ENCODE results near the gene MIS12.

MIS12 gene, protein sequence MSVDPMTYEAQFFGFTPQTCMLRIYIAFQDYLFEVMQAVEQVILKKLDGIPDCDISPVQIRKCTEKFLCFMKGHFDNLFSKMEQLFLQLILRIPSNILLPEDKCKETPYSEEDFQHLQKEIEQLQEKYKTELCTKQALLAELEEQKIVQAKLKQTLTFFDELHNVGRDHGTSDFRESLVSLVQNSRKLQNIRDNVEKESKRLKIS

DNA sequence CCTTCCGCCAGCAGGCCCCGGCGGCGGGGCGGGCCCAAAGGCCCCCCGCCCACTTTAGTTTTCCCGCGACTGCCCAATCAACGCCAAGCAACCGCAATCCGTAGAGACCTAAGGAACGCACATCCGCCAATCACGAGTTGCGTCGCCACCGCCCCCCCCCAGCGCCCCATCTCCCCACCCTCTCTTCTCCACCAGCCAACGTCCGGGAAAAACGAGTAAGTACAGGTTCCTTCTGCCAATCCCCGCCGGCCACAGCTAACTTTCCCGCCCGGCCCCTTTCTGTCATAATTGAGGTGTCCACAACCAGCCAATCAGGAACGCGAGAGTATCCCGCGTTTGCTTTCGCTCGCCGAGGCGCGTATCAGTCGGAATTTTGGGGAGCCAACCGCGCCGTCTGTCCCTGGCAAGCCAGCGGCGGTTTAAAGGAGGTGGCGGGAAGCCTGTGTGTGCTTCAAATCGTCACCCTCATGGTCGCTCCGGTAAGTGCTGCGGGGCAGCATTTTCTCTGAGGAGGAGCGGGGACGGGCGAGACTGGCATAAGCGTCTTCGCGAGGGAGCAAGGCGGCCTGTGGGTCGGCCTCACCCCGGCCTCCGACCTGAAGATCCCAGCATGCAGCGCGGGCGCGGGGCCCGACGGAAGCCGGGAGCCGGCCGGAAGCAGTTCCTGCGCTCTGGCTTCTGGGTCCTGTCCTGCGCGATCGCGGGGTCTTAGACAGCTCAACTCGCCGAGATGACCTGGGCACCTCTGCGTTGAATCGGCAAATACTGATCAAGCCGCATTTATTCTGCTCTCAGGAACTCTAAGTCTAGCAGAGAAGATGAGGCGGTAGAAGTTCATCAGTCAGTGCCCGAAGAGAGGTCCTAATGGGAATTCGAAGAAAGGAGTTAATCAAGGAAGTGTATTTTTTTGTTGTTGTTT, at the start of gene MIS12:
MIS12 (plus strand) TSS at position 361 of the 919 bp plus-strand sequence. CDS start 2,297 bp downstream, outside the sequence.
- peak; percentile 99 for DNase-seq (ENCODE audit: low read depth in 2 of 2)

DNA sequence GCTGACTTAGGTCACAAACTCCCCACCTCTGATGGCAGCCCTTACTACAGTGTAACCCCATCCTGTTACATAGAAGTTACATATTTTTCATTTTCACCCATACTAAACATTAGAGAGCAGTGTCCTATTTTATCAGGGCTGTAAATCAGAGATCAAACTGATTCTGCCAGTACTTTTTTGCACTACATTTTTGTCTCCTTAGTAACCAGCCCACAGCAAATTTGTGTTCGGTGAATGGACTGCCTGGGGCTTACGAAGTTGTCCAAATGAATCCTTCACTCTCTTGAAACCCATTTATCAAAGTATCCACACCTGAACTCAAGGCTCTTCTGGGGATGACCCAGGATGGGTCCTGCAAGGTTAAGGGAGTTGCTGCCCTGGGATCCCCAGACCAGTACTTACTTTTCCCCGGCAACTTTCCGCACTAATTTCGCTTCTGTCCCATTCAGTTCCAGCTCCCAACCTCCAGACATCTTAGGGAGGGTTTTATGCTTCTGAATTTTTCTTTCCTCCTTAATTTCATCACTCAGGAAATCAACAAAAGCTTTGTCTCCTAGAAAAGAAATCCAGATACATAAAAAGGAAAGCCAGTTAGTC, 48.5 kb upstream of the MIS12 start:
- no peak for DNase-seq (ENCODE audit: low read depth in 2 of 2)

DNA sequence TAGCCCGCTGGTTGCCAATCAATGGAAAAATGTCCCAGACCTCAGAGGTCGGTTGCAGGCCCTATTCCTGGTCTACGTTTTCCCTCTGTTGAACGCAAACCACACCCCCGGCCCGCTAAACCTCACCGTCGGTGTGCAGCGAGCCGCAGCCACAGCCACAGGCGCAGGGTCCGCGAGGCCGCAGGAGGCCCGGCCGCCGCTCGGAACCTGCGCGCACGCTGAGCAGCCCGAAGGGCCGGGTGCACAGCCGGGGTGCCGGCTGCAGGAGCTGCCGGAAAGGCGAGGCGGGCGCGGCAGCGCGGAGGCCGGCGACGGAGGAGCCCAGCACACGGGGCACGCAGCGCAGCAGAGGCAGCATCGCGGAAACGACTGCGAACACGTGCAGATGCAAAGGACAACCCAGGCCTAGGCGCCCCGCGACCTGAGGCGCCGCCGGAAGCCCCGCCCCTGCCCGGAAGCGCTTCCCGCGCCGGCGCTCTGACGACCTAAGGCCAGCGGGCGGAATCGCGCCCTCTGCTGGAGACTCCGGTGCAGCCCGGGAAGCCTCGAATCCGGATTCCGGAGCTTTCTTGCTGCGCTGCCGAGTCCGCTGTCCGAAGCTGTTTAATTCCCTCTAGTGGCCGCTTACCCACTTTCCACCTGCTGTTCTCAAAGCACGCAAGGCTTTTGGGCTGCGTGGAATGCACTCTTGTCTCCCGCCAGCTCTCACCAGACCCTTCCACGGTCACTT, 47.5 kb upstream of the MIS12 start, which contains the start of gene C1QBP:
C1QBP (minus strand) TSS at position 440 of the 730 bp plus-strand sequence; CDS start at position 358, 82 bp downstream.
- DNase-seq (ENCODE audit: low read depth in 2 of 2) = peak; percentile 65 to 68

DNA sequence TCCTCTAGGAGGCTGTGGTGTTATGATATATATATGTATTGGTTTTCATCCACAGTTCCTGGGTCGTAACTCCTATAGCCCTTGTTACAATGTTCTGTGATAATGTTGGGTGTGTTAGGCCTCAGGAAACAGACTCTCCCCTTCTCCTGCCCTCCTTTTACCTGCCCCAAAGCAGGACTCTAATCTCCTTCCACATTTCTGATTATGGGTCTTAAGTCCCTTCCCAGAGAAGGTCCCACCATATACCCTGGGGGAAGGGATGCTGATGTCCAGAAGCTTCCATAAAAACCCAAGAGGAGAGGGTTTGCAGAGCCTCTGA, 47.0 kb upstream of the MIS12 start:
- no peak for DNase-seq (ENCODE audit: low read depth in 2 of 2)

DNA sequence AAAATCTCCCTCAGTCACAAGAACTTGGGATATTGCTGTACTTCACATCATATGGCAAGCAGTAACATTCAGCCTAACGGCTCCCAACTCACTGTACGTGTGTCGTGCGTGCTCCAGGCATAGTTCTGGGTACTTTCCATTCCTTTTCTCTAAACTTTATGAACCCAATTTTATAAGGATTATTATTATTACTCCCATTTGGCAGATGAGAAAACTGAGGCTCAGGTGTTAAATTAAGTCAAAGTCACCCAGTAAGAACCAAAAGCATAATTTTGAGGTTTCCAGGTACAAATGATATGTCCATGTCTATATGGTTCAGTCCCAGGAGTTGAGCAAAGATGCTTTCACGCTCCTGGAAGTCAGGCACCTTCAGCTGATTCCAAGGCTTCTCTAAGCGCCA, 42.6 kb upstream of the MIS12 start:
- no peak for DNase-seq (ENCODE audit: low read depth in 2 of 2)

DNA sequence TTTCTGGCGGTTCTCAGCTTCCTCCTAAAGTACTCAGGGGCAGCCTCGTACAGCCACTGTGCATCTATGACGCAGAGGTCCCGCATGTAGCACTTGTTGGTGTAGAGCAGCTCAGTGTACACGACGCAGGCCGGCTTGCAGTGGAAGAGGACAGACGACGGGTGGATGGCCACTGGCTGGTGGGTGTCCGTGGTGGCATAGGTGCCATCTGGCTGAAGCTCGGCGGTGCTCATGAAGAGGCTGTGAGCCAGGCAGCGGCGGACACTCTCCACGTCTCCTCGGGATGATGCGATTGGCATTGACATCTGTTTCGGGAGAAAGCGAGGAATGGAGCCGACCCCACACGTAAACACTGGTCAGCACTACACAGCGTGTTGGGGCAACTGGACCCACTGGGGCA, 42.2 kb upstream of the MIS12 start:
- DNase-seq (ENCODE audit: low read depth in 2 of 2) = no peak

DNA sequence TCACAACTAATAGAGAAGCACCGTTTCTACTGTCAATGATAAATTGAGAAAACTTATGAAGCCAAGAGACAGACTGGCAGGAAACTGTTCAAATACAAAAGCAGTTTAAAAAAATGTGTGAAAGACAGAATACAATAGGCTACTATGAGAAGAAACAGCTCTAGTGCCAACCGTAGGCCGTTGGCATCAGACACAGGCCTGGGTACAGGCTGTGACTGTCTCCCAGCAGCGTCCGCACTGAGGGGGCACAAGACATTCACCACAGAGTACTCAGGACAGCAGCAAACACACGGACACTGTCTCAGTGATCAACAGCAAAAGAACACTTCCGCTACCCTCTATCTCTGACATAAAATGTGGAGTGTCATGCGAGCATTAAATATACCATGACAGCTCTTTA, 39.6 kb upstream of the MIS12 start:
- no peak for DNase-seq (ENCODE audit: low read depth in 2 of 2)

DNA sequence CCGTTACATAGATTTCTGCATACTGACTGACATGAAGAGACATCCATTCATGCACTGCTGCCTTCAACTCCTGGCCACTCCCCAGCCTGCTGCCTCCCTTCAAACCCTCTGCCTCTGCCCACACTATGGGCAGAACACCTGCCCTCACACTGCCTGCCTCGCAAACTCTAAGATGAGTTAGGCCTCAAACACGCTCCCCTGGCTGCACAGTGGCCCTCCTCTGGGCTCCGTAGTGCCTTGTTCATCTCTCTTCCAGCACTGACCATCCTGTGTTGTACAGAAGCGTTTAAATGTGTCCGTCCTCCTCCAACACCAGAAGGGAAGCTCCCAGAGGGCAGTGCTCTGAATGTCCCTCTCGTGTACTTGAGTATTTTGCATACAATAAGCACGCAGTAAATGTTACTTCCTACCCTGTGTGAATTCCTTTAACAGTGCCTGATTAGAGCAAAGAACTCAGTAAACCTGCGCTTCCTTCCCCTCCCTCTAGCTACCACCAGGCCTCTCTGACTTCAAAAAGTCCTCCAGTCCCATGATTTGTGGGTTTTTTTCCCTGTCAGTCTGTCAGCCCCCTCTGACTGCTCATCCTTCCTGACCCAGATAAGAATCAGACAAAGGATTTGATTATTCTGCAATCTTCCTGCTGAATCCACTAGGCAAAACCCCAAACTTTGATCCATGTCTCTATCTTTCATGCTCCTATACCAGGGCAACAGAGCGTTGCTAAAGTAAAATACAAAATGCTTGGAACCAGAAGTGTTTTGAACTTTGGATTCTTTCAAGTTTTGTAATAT, 21.5 kb upstream of the MIS12 start:
- DNase-seq (ENCODE audit: low read depth in 2 of 2) = no peak

DNA sequence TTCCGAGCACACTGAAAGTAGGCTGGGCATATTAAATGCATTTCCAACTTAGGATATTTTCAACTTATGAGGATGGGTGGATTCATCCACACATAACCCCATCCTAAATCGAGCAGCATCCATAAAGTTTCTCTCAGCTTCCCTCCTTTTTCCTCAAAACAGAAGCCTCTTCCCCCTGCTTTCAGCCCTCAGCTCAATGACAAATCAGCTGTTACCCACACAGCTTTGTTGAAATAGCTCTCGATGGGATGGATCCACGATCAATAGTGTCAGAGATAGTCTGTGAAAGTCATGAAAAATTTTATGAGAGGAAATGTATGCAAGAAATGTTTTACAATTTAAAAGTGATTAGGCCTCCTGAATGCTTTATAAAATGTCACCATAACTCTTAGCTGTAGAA, 20.1 kb upstream of the MIS12 start:
- DNase-seq (ENCODE audit: low read depth in 2 of 2) = no peak

DNA sequence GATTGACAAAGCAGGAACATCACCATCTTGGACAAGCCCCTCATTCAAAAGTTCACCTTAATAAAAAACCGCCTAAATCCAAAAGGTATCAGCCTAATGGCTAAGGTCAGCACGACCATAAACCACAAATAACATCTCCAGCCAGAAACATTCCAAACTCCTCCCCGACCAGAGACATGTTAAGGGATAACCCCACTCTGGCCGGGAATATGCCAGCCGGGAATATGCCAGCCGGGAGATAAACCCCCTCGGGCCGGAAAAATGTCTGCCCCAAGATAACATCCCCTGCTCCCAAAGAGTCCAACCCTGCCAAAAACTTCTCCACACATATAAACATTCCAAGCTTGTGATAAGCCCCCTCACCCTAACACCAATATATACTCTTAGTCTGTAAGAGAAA, 18.9 kb upstream of the MIS12 start:
- no peak for DNase-seq (ENCODE audit: low read depth in 2 of 2)

DNA sequence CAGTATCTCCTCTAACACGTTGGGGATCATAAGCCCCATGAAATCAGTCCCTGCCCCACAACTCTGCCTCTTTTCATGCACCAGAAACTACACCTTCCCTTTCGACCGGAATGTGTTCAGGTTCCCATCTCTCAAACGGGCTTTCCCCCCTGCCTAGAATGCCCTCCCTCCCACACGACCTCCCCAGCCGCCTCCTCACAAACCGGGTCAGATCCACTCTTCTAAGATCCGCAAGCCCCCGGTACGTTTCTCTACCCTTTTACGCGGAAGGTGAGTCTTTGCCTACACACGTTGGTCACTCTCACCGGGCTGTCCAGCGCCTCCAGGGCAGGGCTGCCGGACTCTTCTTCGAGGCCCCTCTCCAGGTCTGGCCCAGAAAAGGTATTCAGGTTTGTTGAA, 18.3 kb upstream of the MIS12 start:
- DNase-seq (ENCODE audit: low read depth in 2 of 2) = no peak

DNA sequence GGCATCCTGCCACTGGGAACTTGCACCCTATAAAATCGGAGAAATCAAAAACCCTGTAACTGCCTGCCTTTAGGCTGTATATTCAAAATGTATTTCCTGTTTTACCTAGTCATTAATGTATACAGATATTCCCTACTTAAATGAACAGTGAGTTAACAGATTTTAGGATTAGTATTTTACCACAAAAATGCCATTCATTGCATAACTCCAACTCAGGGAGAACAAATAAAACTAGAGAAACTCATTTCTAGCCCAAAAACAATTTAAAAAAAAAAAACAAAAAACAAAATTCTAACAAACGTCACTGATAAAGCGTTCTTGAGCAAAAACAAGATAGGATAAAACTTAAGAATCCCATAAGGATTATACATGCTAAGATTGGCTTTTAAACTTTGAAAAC, 13.9 kb upstream of the MIS12 start:
- no peak for DNase-seq (ENCODE audit: low read depth in 2 of 2)

DNA sequence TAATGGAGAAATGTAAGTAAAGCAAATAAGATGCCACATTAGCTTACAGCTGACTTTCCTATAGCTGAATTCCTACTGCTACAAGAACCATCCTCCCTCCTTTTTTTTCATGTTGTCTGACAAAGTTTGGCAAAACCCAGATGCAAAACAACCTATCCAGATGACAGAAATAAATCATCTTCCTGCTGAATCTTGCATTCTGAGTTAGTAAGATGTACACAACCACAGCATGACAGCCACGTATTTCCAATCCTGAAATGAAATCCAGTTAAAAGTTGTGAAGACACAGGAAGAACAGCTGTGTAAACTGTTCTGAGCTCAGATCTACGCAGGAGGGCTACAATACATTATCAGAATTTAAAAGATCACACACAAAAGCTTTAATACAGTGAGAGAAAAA, 12.5 kb upstream of the MIS12 start:
- DNase-seq (ENCODE audit: low read depth in 2 of 2) = no peak

DNA sequence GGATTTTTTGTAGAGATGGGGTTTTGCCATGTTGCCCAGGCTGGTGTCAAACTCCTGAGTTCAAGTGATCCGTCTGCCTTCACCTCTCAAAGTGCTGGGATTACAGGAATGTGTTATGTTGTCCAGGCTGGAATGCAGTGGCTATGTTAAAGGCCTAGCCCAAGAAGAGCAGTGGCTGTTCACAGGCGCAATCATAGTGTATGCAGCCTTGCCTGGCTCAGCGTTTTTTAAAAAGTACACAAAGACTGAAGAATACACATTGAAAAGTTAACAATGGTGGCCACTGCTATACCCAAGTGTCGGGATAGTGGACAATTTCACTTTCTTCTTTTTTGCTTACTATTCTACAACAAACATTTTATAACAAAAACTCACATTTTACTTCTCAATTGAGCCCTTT, 7.4 kb upstream of the MIS12 start:
- no peak for DNase-seq (ENCODE audit: low read depth in 2 of 2)

DNA sequence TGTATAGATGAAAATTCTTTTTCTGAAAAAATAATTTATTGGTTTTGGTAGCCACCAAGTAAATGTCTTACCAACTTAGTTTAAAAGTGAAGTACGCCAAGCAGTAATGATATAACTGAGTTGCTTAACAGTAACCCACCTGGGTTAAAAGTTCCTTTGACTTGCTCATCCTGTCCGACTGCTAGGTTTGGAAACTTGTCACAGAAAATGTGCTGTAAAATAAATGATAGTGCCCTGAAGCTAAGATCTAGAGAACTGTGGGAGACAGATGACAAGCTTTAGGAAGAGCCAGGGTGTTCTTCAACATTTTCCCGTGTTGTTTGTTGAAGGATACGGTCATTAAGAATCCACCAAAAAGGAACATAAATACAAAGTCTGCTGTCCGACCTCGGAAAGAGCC, 5.4 kb upstream of the MIS12 start:
- DNase-seq (ENCODE audit: low read depth in 2 of 2) = no peak

DNA sequence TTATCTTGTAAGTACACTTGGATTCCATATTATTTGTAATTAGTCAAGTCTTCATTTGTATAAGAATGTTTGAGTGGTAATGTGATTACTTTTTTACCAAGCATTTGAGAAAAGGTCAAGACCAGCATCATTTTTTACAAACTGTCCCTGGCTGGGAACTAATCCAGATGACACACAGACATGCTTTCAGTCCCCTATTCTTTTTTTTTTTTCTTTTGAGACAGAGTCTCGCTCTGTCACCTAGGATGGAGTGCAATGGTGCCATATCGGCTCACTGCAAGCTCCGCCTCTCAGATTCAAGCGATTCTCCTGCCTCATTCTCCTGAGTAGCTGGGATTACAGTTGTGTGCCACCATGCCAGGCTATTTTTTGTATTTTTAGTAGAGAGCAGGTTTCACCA, 4.9 kb upstream of the MIS12 start:
- DNase-seq (ENCODE audit: low read depth in 2 of 2) = no peak

DNA sequence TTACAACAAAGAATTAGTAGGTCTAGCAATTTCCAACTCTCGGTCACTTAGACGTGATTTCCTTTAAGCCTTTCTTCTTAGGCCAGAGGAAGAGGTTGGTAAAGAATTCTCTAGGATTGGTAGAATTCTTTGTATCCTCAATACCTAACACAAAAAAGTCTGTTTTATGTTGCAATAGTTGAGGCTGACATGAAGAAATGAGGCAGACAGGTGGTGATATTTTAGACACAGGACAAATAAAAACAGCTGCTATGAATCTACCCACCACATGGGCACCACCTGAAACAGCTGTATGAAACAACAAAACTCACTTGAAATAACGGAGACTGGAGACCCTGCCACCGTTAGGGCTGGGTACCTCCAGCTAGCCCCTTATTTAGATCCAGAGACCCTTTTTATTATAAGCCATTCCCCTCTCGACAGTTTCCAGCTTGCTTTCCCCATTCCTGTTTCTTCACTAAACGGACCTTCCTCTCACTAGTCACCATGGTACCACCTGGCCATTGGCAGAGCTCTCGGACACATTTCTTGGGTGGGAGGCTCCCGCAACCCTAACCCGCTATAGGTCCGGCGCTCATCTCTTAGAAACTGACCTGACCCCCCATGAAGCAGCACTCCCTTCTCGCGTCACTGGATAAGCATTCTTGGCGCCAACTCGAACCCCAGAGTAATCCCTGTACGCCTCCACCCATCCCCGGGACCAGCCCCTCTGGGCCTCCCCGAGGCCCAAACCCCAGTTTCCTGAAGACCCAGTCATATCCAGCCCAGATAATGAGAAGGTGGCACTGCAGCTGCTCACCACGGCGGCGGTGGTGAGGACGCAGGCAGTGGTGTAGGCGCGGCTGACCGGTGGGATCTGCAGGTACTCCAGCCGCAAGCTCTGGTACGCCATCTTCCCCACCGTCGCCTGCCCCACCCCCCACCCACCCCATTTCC, 828 bp upstream of the MIS12 start, which contains the start of gene DERL2:
DERL2 (minus strand) TSS at position 909 of the 936 bp plus-strand sequence; CDS start at position 892, 17 bp downstream.
- no peak for DNase-seq (ENCODE audit: low read depth in 2 of 2)

DNA sequence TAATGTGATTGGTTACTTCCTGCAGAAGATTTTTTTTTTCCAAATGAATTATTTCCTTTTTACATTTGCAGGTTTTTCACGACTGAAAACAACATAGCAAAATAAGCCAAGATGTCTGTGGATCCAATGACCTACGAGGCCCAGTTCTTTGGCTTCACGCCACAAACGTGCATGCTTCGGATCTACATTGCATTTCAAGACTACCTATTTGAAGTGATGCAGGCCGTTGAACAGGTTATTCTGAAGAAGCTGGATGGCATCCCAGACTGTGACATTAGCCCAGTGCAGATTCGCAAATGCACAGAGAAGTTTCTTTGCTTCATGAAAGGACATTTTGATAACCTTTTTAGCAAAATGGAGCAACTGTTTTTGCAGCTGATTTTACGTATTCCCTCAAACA, 2.4 kb downstream of the MIS12 start:
- no peak for DNase-seq (ENCODE audit: low read depth in 2 of 2)

DNA sequence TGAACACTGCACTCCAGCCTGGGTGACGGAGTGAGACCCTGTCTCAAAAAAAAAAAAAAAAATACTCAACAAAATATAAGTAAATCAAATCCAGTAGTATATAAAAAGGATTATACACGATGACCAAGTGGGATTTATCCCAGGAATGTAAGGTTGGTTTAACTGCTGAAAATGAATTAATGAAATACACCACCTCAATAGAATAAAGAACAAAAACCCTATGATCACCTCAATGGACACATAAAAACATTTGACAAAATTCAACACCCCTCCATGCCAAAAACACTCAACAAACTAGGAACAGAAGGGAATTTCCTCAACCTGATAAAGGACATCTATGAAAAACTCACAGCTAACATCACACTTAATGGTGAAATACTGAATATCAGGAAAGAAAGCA, 6.6 kb downstream of the MIS12 start:
- DNase-seq (ENCODE audit: low read depth in 2 of 2) = no peak

All from fibroblast of skin of left biceps (primary cell).